ENCODE measurements around the gene ARHGEF7. TPM values are rescaled to one million over a fixed set of nuclear protein-coding genes. Genes with fewer than 3 reads are reported as not detected.

The ARHGEF7 gene
- total RNA-seq, 3 donors from 2014 or later, result 42.8 to 49.6 (median 45.1) TPM

DNA sequence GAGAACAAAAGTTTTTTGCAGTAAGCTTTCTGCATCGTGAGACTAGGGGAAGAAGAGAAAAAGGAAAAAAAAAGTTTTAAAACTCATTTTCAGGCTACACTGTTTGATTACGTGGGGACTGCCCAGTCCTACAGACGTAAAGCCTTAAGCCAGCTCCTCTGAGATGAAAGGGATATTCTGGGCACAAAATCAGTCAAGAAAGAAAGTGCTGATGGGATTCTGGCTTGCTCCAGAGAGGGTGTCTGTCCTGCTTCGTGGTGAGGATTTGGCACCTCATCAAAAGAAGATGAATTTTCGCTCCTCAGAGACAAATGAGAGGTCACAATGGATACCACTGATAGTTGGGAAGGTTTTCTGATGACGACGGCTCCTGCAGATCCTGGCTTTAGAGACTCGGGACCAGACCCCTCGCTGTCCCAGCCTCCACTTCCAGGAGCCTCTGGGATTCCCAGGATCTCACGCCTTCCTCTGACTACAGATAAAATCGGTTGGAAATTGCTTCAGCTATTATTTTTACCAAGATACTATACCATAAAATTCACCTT is 215.0 kb downstream of the ARHGEF7 start:
- no peak overlapping the region for H3K4me3 Mint-ChIP-seq
- peaks cover 19% of the 10 kb centered on the region for H3K9me3 Mint-ChIP-seq
- H3K4me1 Mint-ChIP-seq (ENCODE audit: low read depth), result no peaks in the 10 kb centered on the region
- DNase-seq, result no peak
- H3K27me3 Mint-ChIP-seq (ENCODE audit: low read depth), result no peaks in the 10 kb centered on the region
- peaks cover 7% of the 10 kb centered on the region for H3K36me3 Mint-ChIP-seq (ENCODE audit: insufficient read depth)
- ATAC-seq, result no peak

DNA sequence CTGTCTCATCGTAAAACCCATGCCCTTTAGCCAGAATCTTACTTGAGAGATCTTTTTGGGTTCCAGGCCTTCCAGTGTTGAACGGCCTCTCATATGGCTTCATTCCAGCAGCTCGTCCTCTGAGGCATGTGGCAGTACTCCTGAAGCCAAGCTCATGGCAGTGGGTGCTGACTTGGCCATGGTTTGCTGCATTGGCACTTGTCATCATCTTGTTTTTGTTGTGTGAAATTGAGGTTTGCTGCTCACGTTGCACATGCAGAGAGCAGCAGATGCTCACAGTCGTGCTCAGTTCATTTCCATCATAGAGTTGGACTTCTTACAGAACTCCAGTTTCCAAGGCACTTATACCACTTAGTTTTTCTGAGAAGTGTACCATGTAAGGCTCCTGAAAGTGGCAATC is 220.2 kb downstream of the ARHGEF7 start:
- Mint-ChIP-seq H3K4me1 (ENCODE audit: low read depth) (no peaks in the 10 kb centered on the region), H3K4me3 (no peak overlapping the region), H3K9me3 (peaks cover 19% of the 10 kb centered on the region), H3K27me3 (ENCODE audit: low read depth) (no peaks in the 10 kb centered on the region), H3K36me3 (ENCODE audit: insufficient read depth) (peaks cover 13% of the 10 kb centered on the region)
- no peak for DNase-seq
- no peak for ATAC-seq

DNA sequence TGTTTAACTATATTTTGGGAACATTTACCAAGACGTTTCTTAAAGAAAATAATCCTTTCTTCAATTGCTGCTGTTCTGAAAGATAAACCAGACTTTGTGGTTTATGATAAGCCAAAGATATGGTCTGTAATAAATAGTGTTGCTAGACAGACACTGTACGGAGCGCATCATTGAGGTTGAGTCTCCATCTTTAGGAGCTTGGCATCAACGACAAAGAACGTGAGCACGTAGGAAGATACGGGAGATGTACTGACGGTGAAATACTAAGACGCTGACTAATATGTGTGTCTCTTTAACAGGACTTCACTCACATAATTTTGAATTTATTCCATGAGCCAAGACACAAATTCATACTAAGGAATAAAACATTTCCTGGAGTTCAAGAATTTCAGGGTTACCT is 221.6 kb downstream of the ARHGEF7 start:
- ATAC-seq (no peak), DNase-seq (no peak)
- no peaks in the 10 kb centered on the region for H3K27me3 Mint-ChIP-seq (ENCODE audit: low read depth)
- no peak overlapping the region for H3K4me3 Mint-ChIP-seq
- no peaks in the 10 kb centered on the region for H3K4me1 Mint-ChIP-seq (ENCODE audit: low read depth)
- peaks cover 18% of the 10 kb centered on the region for H3K9me3 Mint-ChIP-seq
- H3K36me3 Mint-ChIP-seq (ENCODE audit: insufficient read depth), result peaks cover 13% of the 10 kb centered on the region

DNA sequence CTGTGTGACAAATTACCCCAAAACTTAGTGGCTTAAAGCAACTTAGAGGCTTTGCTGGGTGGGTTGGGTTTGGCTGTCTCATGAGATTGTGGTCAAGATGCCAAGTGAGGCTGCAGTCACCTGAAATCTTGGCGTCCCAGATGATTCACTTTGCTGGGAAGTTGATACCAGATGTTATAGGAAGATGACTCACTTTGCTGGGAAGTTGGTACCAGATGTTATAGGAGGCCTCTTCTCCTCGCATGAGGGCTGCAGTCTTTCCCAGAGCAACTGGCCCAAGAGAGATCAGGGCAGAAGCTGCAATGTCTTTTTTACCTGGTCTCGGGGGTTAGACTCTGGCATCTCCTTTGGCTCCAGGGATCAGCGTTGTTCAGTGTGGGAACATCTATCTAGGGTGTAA is 222.1 kb downstream of the ARHGEF7 start:
- peaks cover 13% of the 10 kb centered on the region for H3K36me3 Mint-ChIP-seq (ENCODE audit: insufficient read depth)
- no peaks in the 10 kb centered on the region for H3K4me1 Mint-ChIP-seq (ENCODE audit: low read depth)
- no peak overlapping the region for H3K4me3 Mint-ChIP-seq
- peaks cover 15% of the 10 kb centered on the region for H3K9me3 Mint-ChIP-seq
- ATAC-seq (no peak), DNase-seq (no peak)
- no peaks in the 10 kb centered on the region for H3K27me3 Mint-ChIP-seq (ENCODE audit: low read depth)

DNA sequence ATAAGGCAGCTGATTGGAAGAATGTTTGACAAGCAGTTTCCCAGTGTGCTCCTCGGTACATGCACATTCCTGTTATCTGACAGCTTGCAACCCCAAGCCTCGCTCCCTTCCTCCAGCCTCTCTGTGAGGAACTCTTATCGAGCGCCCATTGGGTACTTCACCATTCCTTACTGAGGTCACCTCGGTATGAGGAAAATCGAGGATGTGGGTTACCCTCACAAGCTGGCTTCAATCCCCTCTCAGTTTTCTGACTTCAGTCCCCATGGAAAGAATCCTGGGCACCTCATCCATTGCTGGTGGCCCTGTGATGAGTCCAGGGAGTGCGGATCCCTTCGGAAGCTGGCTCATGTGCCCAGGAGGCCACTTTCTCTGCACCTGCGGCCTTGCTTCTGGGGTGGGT is 222.6 kb downstream of the ARHGEF7 start:
- no peaks in the 10 kb centered on the region for H3K27me3 Mint-ChIP-seq (ENCODE audit: low read depth)
- H3K4me1 Mint-ChIP-seq (ENCODE audit: low read depth), result no peaks in the 10 kb centered on the region
- peaks cover 13% of the 10 kb centered on the region for H3K36me3 Mint-ChIP-seq (ENCODE audit: insufficient read depth)
- H3K9me3 Mint-ChIP-seq, result peaks cover 11% of the 10 kb centered on the region
- no peak for DNase-seq
- ATAC-seq, result no peak
- H3K4me3 Mint-ChIP-seq, result no peak overlapping the region

DNA sequence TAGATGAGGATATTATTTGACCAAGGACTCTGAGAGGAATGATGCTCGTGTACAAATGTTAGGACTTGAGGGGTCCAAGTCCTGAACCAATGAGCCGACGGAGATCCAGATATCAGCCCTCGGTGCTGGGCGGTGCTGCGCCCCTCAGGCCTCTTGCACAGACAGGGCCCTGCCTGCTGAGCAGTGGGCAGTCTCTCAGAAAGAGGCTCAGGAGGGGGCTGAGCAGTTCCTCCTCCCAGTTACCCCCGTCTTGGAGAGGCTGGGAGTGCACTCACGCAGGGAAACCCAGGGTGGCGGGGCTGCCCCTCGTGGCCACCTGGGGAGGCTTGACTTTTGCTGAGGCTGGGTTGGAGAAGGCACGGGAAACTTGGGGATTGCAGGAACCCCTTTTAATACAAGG is 223.7 kb downstream of the ARHGEF7 start:
- no peak overlapping the region for H3K4me3 Mint-ChIP-seq
- H3K27me3 Mint-ChIP-seq (ENCODE audit: low read depth), result no peaks in the 10 kb centered on the region
- DNase-seq, result no peak
- no peaks in the 10 kb centered on the region for H3K4me1 Mint-ChIP-seq (ENCODE audit: low read depth)
- no peak for ATAC-seq
- H3K9me3 Mint-ChIP-seq, result peaks cover 4% of the 10 kb centered on the region
- peaks cover 12% of the 10 kb centered on the region for H3K36me3 Mint-ChIP-seq (ENCODE audit: insufficient read depth)

DNA sequence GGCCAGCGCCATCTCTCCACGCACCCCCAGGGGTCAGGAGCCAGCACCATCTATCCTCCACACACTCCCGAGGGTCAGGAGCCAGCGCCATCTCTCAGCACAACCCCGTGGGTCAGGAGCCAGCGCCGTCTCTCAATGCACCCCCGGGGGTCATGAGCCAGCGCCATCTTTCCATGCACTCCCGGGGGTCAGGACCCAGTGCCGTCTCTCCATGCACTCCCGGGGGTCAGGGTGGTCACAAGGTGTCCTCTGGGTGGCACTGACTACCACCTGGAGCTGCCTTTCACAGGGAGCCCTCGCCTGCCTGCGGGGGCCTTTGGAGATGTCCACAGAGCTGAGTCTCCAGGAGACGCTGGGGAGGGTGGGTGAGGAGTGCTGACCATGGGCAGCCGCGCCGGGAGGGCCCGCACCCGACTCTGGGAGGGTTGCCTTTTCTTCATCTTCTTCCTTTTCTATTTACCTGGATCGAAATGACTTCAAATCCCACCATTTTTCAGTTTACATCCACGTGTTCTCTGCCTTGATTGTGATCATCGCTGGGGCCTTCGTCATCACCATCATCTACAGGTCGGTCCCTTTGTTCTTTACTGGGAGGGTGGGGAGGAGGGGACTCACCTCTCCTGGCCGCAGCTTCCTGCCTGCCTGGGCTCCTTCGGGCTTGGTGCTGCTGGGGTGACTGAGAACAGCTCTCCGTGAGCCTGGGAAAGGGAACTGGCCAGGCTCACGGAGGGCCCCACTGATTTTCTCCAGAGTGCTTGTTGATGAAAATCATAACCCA is 224.4 kb downstream of the ARHGEF7 start:
- no peaks in the 10 kb centered on the region for H3K27me3 Mint-ChIP-seq (ENCODE audit: low read depth)
- H3K4me1 Mint-ChIP-seq (ENCODE audit: low read depth), result no peaks in the 10 kb centered on the region
- H3K36me3 Mint-ChIP-seq (ENCODE audit: insufficient read depth), result peaks cover 8% of the 10 kb centered on the region
- no peak for ATAC-seq
- H3K9me3 Mint-ChIP-seq, result no peaks in the 10 kb centered on the region
- H3K4me3 Mint-ChIP-seq, result no peak overlapping the region
- DNase-seq, result no peak

DNA sequence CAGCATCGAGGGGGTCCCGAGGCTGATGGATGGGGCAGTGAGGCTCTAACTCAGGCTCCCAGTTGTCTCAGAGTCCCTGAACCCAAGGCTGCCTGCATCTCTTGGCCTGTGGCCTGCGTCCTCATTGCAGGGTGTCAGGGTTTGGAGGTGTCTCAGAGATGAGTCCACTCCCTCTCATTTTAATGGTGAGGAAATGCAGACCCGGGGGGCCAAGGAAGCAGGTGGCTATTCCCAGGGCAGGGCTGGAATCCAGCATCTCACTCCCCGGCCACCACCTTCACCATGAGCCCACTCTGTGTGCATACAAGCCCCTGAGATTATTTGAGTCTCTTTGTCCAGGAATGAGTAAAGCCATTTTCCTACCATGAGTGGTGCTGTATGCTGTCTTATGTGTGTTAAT is 226.8 kb downstream of the ARHGEF7 start:
- H3K4me1 Mint-ChIP-seq (ENCODE audit: low read depth), result no peaks in the 10 kb centered on the region
- H3K27me3 Mint-ChIP-seq (ENCODE audit: low read depth), result no peaks in the 10 kb centered on the region
- H3K36me3 Mint-ChIP-seq (ENCODE audit: insufficient read depth), result peaks cover 8% of the 10 kb centered on the region
- no peak overlapping the region for H3K4me3 Mint-ChIP-seq
- ATAC-seq (no peak), DNase-seq (no peak)
- H3K9me3 Mint-ChIP-seq, result no peaks in the 10 kb centered on the region

DNA sequence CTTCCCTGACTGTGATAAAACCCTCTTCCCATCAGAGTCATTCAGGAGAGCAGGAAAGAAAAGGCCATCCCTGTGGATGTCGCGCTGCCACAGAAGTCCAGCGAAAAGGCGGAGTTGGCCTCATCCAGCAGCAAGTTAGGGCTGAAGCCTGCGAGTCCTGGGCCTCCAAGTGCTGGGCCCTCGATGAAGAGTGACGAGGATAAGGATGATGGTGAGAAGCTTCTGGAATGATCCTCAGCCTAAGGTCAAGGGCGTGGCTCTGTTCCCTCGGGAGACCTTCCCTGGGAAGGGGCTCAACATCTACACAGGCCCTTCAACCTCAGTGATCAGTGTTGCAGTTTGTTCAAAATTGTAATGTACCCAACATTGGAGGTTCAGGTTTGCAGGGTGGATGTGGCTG is 227.6 kb downstream of the ARHGEF7 start:
- peaks cover 4% of the 10 kb centered on the region for H3K36me3 Mint-ChIP-seq (ENCODE audit: insufficient read depth)
- ATAC-seq, result no peak
- no peak overlapping the region for H3K4me3 Mint-ChIP-seq
- DNase-seq, result no peak
- H3K4me1 Mint-ChIP-seq (ENCODE audit: low read depth), result no peaks in the 10 kb centered on the region
- H3K27me3 Mint-ChIP-seq (ENCODE audit: low read depth), result no peaks in the 10 kb centered on the region
- H3K9me3 Mint-ChIP-seq, result no peaks in the 10 kb centered on the region

DNA sequence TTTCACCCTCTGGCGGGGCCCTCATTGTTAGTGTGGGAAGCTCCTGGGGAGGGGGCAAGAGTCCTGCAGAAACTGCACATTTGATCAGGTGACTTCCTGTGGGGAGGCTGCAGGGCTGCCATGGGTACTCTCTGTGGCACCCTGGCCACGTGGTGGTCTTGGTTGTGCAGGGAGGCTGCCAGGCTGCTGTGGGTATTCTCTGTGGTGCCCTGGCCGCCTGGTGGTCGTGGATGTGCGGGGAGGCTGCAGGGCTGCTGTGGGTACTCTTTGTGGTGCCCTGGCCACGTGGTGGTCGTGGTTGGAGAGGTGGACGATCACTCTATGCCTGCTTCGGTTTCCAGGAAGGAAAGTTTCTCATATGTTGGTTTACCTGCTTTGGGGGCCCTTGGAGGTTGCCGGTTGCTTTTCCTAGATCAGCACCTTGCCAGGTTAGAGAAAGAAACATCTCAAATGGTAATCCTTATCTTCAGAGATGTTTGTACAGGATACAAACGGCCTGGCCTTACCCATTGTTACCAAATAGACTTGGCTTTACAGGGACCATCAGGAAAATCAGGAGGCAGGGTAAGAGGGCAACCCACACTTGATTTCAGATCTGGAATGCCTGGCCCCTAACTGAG is 228.2 kb downstream of the ARHGEF7 start:
- Mint-ChIP-seq H3K9me3 (no peaks in the 10 kb centered on the region), H3K36me3 (ENCODE audit: insufficient read depth) (peaks cover 4% of the 10 kb centered on the region), H3K27me3 (ENCODE audit: low read depth) (no peaks in the 10 kb centered on the region), H3K4me1 (ENCODE audit: low read depth) (no peaks in the 10 kb centered on the region), H3K4me3 (no peak overlapping the region)
- no peak for DNase-seq
- no peak for ATAC-seq

DNA sequence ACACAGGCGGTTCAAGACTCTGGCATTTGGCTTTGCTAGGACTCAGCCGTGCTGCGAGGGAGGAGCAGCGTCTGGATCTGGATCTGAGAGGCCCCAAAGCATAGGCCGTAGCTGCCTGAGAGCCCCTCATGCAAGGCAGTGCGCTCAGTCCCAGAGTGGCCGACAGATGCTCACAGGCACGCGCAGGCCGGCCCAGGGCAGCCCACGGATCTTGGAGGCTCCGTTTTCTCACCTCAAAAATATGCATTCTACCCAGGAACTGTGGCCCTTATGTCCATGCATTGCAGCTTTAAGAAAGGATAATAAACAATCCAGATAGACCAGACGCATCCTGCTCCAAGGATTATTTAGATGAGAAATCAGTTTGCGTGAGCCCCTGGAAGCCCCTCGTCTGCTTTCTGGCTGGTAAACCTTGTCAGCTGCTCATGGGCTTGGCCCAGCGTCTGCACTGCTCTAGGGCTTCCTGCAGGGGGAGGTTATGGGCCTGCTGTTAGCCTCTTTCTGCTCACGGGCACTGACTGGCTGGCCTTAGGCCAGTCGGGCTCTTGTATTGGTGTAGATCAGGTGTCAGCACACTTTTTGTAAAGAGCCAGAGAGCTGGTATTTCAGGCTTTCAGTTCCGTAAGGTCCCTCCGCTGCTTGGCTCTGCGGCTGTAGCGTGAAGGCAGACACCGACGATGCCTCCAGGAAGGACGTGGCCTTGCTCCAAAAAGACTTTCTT is 229.5 kb downstream of the ARHGEF7 start:
- H3K9me3 Mint-ChIP-seq, result no peaks in the 10 kb centered on the region
- DNase-seq, result no peak
- ATAC-seq, result no peak
- H3K27me3 Mint-ChIP-seq (ENCODE audit: low read depth), result no peaks in the 10 kb centered on the region
- no peak overlapping the region for H3K4me3 Mint-ChIP-seq
- no peaks in the 10 kb centered on the region for H3K4me1 Mint-ChIP-seq (ENCODE audit: low read depth)
- peaks cover 4% of the 10 kb centered on the region for H3K36me3 Mint-ChIP-seq (ENCODE audit: insufficient read depth)

DNA sequence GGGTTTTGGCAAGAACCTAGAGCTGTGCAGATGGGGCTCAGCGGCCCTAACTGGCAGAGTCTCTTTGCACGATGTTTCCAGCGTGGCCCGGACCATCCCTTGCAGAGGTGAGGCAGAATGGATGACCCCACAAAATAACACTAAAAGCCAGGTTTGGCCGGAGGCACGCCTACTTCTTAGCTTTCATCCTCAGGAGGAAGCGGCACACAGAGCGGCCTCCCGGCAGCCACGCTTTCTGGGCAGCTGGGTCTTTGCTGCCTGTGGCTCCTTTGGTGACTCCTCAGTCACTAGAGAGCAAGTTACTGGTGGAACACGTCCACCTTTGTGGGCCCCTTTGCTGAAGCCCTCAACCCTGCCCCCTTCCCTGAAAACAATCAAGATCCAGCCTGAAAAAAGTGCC is 230.6 kb downstream of the ARHGEF7 start:
- Mint-ChIP-seq H3K9me3 (no peaks in the 10 kb centered on the region), H3K27me3 (ENCODE audit: low read depth) (no peaks in the 10 kb centered on the region), H3K36me3 (ENCODE audit: insufficient read depth) (peaks cover 4% of the 10 kb centered on the region), H3K4me3 (no peak overlapping the region), H3K4me1 (ENCODE audit: low read depth) (no peaks in the 10 kb centered on the region)
- no peak for ATAC-seq
- no peak for DNase-seq

DNA sequence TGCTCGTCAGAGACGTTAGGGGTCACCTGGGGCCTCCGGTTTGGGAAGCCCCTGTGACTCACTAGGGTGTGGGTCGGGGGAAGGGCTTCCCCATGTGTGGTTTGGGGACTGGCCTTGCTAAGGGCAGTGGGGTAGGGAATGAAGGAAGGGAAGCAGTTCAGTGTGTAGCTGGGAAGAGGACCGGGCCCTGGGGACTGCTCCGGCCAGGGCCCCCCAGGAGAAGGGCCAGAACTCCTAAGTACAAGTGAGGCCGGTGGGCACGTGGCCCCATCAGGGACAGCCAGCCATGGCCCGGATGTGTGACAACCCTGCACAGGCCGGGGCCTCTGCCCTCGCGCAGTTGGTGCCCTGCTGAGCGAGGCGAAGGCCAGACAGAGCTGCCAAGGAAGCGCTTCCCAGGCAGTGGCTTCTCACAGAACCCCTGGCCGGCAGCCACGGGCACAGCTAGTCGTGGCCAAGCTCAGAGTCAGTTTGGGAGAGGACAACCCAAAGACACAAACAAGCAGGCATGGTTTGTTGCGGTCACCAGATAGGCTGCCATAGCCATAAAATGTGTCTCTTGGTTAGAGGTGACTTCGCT is 231.1 kb downstream of the ARHGEF7 start:
- no peak overlapping the region for H3K4me3 Mint-ChIP-seq
- H3K36me3 Mint-ChIP-seq (ENCODE audit: insufficient read depth), result peaks cover 4% of the 10 kb centered on the region
- no peaks in the 10 kb centered on the region for H3K4me1 Mint-ChIP-seq (ENCODE audit: low read depth)
- ATAC-seq (no peak), DNase-seq (no peak)
- no peaks in the 10 kb centered on the region for H3K9me3 Mint-ChIP-seq
- H3K27me3 Mint-ChIP-seq (ENCODE audit: low read depth), result no peaks in the 10 kb centered on the region

DNA sequence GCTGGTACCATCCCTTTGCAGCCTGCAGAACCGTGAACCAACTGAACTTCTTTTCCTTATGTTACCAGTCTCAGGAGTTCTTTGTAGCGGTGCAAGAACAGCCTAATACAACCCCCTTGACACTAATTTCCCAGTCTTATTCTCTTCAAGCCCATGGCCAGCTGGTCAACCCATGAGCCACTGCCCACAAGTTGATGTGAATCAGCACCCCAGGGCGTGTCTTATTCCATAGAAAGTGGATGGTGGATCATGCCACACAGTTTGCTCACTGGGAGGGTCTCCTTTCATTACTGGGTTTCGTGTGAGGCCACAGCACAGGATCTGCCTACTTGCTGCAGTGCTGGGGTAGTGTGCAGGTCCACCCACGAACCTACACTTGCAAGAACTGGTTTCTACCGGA is 232.3 kb downstream of the ARHGEF7 start:
- H3K4me1 Mint-ChIP-seq (ENCODE audit: low read depth), result no peaks in the 10 kb centered on the region
- H3K4me3 Mint-ChIP-seq, result no peak overlapping the region
- no peak for ATAC-seq
- no peak for DNase-seq
- peaks cover 4% of the 10 kb centered on the region for H3K36me3 Mint-ChIP-seq (ENCODE audit: insufficient read depth)
- peaks cover 6% of the 10 kb centered on the region for H3K9me3 Mint-ChIP-seq
- no peaks in the 10 kb centered on the region for H3K27me3 Mint-ChIP-seq (ENCODE audit: low read depth)

Data from activated T-cell treated with anti-CD3 and anti-CD28 coated beads, Interleukin-2, amount 50 U/mL, for 4 hours (primary cell).